Activated T-helper 1 cell treated with anti-CD3 and anti-CD28 coated beads, Interleukin-12 subunit alpha, Interleukin-12 subunit beta, Interleukin-2, Interleukin-4 antibody, amounts not matched to agents 30 ng/mL and 10 ng/mL and 1 ng/mL, durations not matched to agents 14 hours and 24 hours and 36 hours (primary cell): ENCODE data around the gene CLDN14. TPM values are rescaled to one million over a fixed set of nuclear protein-coding genes. Genes with fewer than 3 reads are reported as not detected.

Experiments used
- DNase-seq: peaks from one replicate; pipeline ENCODE4 v3.0.0; 2021; ENCODE audit warnings: low spot score
- H3K27ac Mint-ChIP-seq: one replicate; pipeline ENCODE4 v1.8.0; 2021; ENCODE audit warnings: mild to moderate bottlenecking, mixed read lengths
- H3K27me3 Mint-ChIP-seq: one replicate; pipeline ENCODE4 v1.8.0; 2022; ENCODE audit warnings: mild to moderate bottlenecking, moderate library complexity, mixed read lengths; ENCODE audit not compliant: insufficient read depth
- H3K36me3 Mint-ChIP-seq: one replicate; pipeline ENCODE4 v1.8.0; 2021; ENCODE audit warnings: low read depth, mixed read lengths
- H3K4me1 Mint-ChIP-seq: one replicate; pipeline ENCODE4 v1.8.0; 2021; ENCODE audit warnings: low read depth, mixed read lengths
- H3K4me3 Mint-ChIP-seq: one replicate; pipeline ENCODE4 v1.8.0; 2021; ENCODE audit warnings: mild to moderate bottlenecking, moderate library complexity, mixed read lengths
- H3K9me3 Mint-ChIP-seq: one replicate; pipeline ENCODE4 v1.8.0; 2021; ENCODE audit warnings: mixed read lengths
- intact Hi-C: fragments of 100-400 bp; cut with micrococcal nuclease; formaldehyde crosslinking; loops from one replicate; pipeline ENCODE4 v1.15.1; 2024
- total RNA-seq: library from RNA; stranded (reverse); gene quantifications from 2 replicates; pipeline ENCODE4 v1.2.3, GENCODE V29; 2022

CLDN14 gene
- total RNA-seq, 1 donor from 2014 or later, result not detected

- Mint-ChIP-seq H3K4me1 (no peaks in the 10 kb centered on the region), H3K4me3 (no peak overlapping the region), H3K36me3 (no peaks in the 10 kb centered on the region), H3K27ac (no peak overlapping the region), H3K27me3 (peaks cover 5% of the 10 kb centered on the region), H3K9me3 (no peaks in the 10 kb centered on the region)
- intact Hi-C loops, result no loop called here
- no peak for DNase-seq
Observed at GRCh38 chr21:36461277-36461917, 18.5 kb downstream of the CLDN14 start.

- no peak for DNase-seq
- H3K27me3 Mint-ChIP-seq, result peaks cover 7% of the 10 kb centered on the region
- H3K4me3 Mint-ChIP-seq, result no peak overlapping the region
- H3K9me3 Mint-ChIP-seq, result no peaks in the 10 kb centered on the region
- no peaks in the 10 kb centered on the region for H3K4me1 Mint-ChIP-seq
- intact Hi-C loops, result no loop called here
- H3K27ac Mint-ChIP-seq, result no peak overlapping the region
- H3K36me3 Mint-ChIP-seq, result no peaks in the 10 kb centered on the region
Observed at GRCh38 chr21:36460866-36461265, 19.1 kb downstream of the CLDN14 start.

GRCh38 chr21:36459098-36459497 lies 20.8 kb downstream of the CLDN14 start:
- no peaks in the 10 kb centered on the region for H3K9me3 Mint-ChIP-seq
- H3K36me3 Mint-ChIP-seq, result no peaks in the 10 kb centered on the region
- intact Hi-C loops, result no loop called here
- DNase-seq, result no peak
- H3K27me3 Mint-ChIP-seq, result peaks cover 12% of the 10 kb centered on the region
- H3K4me1 Mint-ChIP-seq, result no peaks in the 10 kb centered on the region
- no peak overlapping the region for H3K4me3 Mint-ChIP-seq
- no peak overlapping the region for H3K27ac Mint-ChIP-seq

GRCh38 chr21:36456729-36457414 lies 23.1 kb downstream of the CLDN14 start:
- no peak for DNase-seq
- no peak overlapping the region for H3K27ac Mint-ChIP-seq
- H3K27me3 Mint-ChIP-seq, result peaks cover 8% of the 10 kb centered on the region
- H3K9me3 Mint-ChIP-seq, result no peaks in the 10 kb centered on the region
- H3K4me1 Mint-ChIP-seq, result no peaks in the 10 kb centered on the region
- no peak overlapping the region for H3K4me3 Mint-ChIP-seq
- no peaks in the 10 kb centered on the region for H3K36me3 Mint-ChIP-seq
- intact Hi-C loops, result no loop called here

GRCh38 chr21:36454706-36455105 lies 25.2 kb downstream of the CLDN14 start:
- H3K27me3 Mint-ChIP-seq, result peaks cover 8% of the 10 kb centered on the region
- intact Hi-C loops, result no loop called here
- H3K27ac Mint-ChIP-seq, result no peak overlapping the region
- no peak overlapping the region for H3K4me3 Mint-ChIP-seq
- no peaks in the 10 kb centered on the region for H3K36me3 Mint-ChIP-seq
- no peak for DNase-seq
- no peaks in the 10 kb centered on the region for H3K9me3 Mint-ChIP-seq
- H3K4me1 Mint-ChIP-seq, result no peaks in the 10 kb centered on the region

- Mint-ChIP-seq H3K4me1 (no peaks in the 10 kb centered on the region), H3K36me3 (no peaks in the 10 kb centered on the region), H3K27me3 (peaks cover 8% of the 10 kb centered on the region), H3K4me3 (no peak overlapping the region), H3K9me3 (no peaks in the 10 kb centered on the region), H3K27ac (no peak overlapping the region)
- DNase-seq, result no peak
- intact Hi-C loops, result no loop called here
Observed at GRCh38 chr21:36454093-36454531, 25.8 kb downstream of the CLDN14 start.

GRCh38 chr21:36452281-36452825 lies 27.6 kb downstream of the CLDN14 start:
- H3K9me3 Mint-ChIP-seq, result no peaks in the 10 kb centered on the region
- intact Hi-C loops, result no loop called here
- no peak overlapping the region for H3K4me3 Mint-ChIP-seq
- DNase-seq, result no peak
- H3K27me3 Mint-ChIP-seq, result peaks cover 8% of the 10 kb centered on the region
- H3K27ac Mint-ChIP-seq, result no peak overlapping the region
- H3K4me1 Mint-ChIP-seq, result no peaks in the 10 kb centered on the region
- no peaks in the 10 kb centered on the region for H3K36me3 Mint-ChIP-seq

GRCh38 chr21:36451506-36451905 lies 28.4 kb downstream of the CLDN14 start:
- no peaks in the 10 kb centered on the region for H3K9me3 Mint-ChIP-seq
- H3K27ac Mint-ChIP-seq, result no peak overlapping the region
- H3K4me3 Mint-ChIP-seq, result no peak overlapping the region
- H3K27me3 Mint-ChIP-seq, result peaks cover 8% of the 10 kb centered on the region
- intact Hi-C loops, result no loop called here
- H3K4me1 Mint-ChIP-seq, result no peaks in the 10 kb centered on the region
- H3K36me3 Mint-ChIP-seq, result no peaks in the 10 kb centered on the region
- no peak for DNase-seq

- intact Hi-C loops, result no loop called here
- H3K36me3 Mint-ChIP-seq, result no peaks in the 10 kb centered on the region
- no peaks in the 10 kb centered on the region for H3K9me3 Mint-ChIP-seq
- H3K4me1 Mint-ChIP-seq, result no peaks in the 10 kb centered on the region
- H3K27ac Mint-ChIP-seq, result no peak overlapping the region
- H3K27me3 Mint-ChIP-seq, result peaks cover 2% of the 10 kb centered on the region
- DNase-seq, result no peak
- H3K4me3 Mint-ChIP-seq, result no peak overlapping the region
Observed at GRCh38 chr21:36450511-36450910, 29.4 kb downstream of the CLDN14 start.

GRCh38 chr21:36446301-36446700 lies 33.6 kb downstream of the CLDN14 start:
- Mint-ChIP-seq H3K36me3 (no peaks in the 10 kb centered on the region), H3K9me3 (no peaks in the 10 kb centered on the region), H3K27me3 (peaks cover 6% of the 10 kb centered on the region), H3K4me1 (no peaks in the 10 kb centered on the region), H3K27ac (no peak overlapping the region), H3K4me3 (no peak overlapping the region)
- intact Hi-C loops, result no loop called here
- DNase-seq, result no peak

GRCh38 chr21:36441715-36442114 lies 38.2 kb downstream of the CLDN14 start:
- Mint-ChIP-seq H3K27me3 (peaks cover 11% of the 10 kb centered on the region), H3K27ac (no peak overlapping the region), H3K4me3 (no peak overlapping the region), H3K4me1 (no peaks in the 10 kb centered on the region), H3K9me3 (no peaks in the 10 kb centered on the region), H3K36me3 (no peaks in the 10 kb centered on the region)
- intact Hi-C loops, result no loop called here
- DNase-seq, result no peak

- Mint-ChIP-seq H3K4me1 (peaks cover 9% of the 10 kb centered on the region), H3K27ac (no peak overlapping the region), H3K9me3 (no peaks in the 10 kb centered on the region), H3K4me3 (no peak overlapping the region), H3K36me3 (no peaks in the 10 kb centered on the region), H3K27me3 (peaks cover 11% of the 10 kb centered on the region)
- no peak for DNase-seq
- intact Hi-C loops, result no loop called here
Observed at GRCh38 chr21:36437745-36438128, 42.2 kb downstream of the CLDN14 start.

- no peaks in the 10 kb centered on the region for H3K9me3 Mint-ChIP-seq
- no peak overlapping the region for H3K27ac Mint-ChIP-seq
- peaks cover 10% of the 10 kb centered on the region for H3K4me1 Mint-ChIP-seq
- no peak for DNase-seq
- H3K27me3 Mint-ChIP-seq, result peaks cover 12% of the 10 kb centered on the region
- H3K4me3 Mint-ChIP-seq, result no peak overlapping the region
- H3K36me3 Mint-ChIP-seq, result no peaks in the 10 kb centered on the region
- intact Hi-C loops, result no loop called here
Observed at GRCh38 chr21:36436829-36437744, 42.8 kb downstream of the CLDN14 start.
